GM19372 (cell line): ENCODE results near the gene FGGY.
A peak's percentile ranks its signal among the peaks of the same experiment; 100 is the strongest.

Experiments
- ATAC-seq: cut with Tn5 transposase; IDR thresholded peaks from one replicate; pipeline ENCODE4 v1.9.1; 2021; ENCODE audit warnings: mild to moderate bottlenecking, low read depth, moderate library complexity; ENCODE audit not compliant: unreplicated experiment

Gene FGGY

DNA sequence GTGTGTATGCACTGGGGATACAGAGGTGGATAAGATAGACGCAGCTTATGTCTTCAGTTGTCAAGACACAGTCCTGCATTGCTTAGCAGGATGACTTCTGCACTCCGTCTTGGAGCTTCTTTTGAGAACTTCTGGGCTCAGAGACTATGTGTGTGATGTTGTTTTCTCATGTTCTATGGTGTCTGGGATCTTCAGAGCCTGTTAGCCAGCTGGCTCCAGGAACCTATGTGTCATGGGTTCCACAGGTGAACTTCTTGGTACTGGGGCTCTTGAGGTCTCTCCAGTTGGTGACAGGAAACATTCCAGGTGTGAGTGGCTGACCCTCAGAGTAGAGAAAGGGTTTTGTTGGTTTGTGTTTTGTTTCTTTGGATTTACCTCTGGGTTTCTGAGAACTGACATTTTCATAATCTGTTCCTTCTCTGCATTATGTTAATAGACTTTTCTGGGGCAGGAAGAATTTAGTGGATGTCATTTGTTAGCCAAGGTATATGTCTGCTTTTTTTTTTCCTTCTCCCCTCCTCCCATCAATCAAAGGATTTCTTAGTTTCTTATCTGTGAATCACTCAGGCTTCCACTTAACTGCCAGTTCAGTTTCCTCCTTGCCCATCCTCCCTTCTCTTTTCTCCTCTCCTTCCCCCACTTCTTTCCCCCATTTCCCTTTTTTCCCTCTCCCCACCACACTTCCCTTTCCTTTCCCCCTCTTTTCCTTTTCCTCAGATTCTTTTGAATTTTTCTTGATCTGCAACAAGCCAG, 18.1 kb downstream of the FGGY start:
- ATAC-seq: no peak

DNA sequence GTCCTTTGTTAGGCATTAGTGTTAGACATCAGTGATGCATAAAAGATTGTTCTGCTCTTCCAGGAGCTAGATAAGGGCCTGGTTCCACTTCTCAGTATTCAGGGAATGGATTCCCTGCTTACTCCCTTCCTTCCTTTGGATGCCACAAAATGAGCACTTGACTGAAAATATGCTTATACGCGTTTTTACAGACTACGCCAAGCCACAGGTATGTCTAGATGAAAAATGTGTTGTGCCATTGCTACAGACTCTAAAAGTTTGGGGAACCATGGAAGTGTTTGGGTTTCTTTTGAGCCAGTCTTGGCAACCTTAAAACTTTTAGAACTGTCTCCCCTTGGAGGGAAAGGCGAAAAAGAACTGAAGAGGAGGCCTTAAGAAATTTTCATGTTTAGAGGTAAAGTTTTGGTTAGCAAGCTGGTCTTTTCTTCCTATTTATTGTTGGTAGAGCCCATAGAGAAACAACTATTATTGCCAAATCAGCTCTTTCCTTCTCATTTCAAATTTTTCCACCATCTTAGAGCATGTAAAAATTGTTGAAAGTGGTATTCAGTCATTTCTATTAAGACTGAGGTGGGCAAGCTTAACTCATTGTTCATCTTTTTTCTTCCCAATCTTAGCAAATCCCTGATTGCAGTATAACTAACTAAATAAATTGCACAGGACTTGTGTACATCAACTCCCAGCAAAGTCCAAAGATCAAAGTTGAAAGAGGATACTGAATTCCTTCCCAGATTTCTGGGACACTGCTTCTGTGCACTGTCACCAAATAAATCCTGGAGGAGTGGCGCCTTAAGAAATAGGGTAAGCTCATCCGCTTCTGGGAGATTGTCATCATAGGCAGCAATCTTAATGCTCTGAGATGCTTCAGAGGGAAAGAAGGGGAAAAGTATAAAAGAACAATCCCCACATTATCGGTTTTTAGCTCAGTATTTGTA, 18.9 kb downstream of the FGGY start:
- no peak for ATAC-seq

DNA sequence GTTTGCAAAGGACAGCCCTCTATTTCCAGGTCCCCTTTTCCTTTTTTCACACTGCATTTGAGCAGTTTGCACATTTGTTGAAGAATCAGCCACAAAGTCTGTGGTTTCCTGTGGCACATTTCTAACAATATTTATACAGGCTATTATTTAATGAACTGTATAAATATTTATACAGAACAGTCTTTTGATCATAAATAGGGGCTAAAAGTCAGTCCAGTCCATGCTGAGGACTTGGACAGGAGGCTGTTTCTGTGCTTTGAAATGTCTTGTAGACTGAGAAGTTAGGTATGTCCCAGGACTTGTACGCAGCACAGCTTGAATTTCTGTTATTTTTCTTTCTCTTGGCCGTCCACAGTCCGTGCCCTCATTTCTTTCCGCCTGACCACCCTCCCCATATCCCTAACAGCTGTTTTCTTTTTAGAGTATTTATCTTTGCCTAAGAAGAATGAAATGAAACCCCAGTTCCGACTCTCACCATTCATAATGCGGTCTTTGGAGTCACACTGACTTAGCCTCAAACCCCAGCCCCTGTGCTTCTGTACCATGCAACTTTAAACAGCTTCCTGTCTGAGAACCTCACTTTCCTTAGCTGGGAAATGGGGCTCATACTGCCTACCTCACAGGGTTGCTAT, 19.7 kb downstream of the FGGY start:
- peak; percentile 68 for ATAC-seq

DNA sequence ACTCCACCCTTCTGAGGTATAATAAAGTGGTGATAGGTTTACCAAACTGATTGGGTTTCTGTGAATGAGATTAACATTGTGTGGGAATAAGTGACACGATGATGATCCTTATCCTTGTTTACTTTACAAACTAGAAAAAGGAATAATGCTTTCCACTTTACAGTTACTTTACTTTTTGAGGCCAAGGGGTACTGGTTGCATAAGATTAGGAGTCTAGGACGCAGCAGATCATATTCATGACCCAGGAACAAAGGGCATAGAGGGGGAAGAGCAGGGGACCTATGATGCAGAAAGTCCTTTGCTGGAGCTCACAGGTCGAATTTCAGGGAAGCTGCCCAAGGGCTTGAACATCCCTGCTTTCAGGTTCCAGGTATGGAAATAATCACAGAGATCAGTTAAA, 20.4 kb downstream of the FGGY start:
- no peak for ATAC-seq

DNA sequence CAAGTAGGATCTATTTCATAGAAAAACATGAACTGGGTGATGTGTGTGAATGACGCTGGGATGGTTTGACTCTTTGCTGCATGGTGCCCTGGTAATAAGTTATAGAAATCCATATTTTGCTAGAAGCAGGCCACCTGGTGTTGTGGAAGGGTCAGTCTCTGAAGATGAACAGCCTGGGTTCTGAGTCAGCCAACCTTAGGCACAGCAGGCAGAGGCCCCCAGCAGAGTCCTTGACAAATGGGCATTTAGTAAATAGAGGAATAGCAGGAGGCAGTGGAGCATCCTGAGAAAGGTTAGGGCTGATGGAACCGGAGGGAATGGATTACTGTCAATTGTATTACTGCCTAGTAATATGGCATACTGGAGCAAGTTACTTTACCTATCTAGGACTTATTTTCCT, 20.9 kb downstream of the FGGY start:
- ATAC-seq: no peak

DNA sequence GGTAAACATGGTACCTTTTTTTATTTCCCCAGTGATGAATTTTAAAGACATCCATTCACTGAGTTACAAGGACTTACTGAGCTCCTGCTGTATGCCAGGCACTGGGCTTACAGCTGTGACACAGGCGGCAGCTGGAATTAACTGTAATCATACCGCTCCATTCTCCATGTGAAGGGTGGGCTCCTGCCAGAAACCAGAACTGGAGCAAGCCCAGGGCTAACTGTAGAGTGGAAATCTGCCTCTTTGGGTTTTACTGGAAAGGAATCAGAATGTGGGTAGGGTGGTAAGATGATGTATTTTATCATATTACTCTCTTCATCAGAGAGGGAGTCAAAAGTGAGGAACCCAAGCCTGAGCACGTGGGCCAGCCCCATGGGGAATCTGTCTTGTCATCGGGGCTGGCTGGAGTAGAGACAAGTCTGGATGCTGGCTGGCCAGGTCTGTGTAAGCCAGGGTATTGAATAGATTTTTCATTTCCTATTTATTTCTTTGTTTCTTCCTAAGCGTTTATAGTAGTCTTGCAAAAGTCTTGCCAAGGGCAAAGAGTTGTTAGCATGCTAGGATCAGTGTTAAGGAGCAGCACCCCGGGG, 21.5 kb downstream of the FGGY start:
- ATAC-seq: no peak

DNA sequence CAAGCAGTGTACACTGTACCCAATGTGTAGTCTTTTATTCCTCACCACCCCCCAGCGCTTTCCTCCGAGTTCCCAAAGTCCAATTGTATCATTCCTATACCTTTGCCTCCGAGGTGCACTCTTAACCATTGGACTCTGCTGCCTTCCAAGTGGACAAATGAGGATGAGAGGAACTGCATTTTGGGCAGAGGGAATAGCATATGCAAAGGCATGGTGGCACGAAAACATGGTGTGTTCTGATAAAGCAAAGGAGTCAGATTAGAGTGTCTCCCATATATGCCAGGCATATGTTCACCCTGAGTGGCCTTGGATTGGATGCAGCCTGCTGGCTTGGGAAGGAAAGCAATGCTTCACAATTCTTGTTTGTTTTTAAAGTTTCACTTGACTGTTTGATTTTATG, 25.5 kb downstream of the FGGY start:
- no peak for ATAC-seq

DNA sequence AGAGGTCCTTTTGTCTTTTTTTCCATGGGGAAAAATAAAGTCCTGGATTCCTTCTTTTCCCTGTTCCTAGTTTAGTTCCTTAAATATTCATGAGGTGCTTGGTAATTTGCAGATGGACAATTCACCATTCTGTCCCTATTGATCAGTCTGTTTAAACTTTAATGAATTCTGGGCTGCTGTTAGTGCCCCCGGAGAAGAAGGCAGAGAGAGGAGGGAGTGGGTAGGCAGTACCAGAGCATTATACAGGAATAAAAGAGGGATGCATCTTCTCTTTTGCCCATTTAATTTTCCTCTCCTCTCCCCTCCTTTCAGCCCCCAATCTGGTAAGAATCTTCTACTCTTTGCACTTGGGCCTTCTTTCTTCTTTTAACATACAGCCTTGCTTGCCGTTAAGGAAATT, 25.9 kb downstream of the FGGY start:
- no peak for ATAC-seq

DNA sequence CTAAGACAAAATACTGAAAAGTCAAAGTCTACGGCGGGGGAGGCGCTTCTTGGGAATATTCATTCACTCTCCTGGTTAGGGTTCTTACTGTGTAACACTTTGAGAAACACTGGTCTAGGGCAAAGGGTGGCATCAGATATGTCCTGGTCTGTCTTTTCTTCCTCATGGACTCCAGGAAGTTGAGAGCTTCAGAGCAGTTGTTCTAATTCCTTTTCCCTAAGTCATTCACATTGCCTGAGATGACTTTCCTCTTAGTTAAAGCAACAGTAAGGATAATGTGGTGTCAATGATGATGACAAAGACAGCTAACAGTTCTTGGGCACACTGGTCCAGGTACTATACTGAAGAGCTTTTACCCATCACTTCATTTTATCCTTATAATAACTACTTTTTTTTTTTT, 27.0 kb downstream of the FGGY start:
- ATAC-seq: no peak

DNA sequence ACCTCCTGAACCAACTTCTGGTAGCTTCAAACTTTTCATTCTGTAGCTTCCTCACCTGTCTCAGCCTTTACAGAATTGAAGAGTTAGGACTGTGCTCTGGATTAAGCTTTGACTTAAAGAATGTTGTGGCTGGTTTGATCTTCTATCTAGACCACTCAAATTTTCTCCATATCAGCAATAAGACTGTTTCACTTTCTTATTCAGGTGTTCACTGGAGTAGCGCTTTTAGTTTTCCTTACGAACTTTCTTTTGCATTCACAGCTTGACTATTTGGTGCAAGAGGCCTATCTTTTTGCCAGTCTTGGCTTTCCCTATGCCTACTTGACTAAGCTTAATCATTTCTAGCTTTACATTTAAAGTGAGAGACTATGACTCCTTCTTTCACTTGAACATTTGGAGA, 31.5 kb downstream of the FGGY start:
- no peak for ATAC-seq

DNA sequence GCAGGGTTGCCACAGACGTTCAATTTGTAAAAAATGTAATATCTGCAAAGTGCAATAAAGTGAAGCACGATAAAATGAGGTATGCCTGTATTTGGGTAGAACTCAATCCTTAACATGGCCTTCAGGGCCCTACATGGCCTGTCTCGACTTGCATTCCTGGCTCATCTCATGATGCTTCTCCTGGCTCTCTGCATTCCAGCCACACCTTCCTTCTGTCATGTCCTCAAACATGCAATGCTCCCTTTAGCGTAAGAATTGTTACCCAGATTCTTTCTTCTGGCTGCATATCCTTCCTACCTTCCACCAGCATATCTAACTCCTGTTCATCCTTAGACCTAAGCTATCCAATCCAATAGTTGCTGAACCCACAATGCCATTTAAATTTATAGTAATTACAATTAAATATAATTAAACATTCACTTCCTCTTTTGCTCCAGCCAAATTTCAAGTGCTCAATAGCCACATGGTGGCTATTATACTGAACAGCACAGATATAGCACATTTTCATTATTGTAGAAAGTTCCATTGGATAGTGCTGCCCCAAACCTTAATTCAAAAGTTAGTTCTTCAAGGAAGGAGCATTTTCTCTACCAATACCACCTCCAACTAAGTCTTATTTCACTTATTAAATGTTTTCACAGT, 32.6 kb downstream of the FGGY start:
- no peak for ATAC-seq

DNA sequence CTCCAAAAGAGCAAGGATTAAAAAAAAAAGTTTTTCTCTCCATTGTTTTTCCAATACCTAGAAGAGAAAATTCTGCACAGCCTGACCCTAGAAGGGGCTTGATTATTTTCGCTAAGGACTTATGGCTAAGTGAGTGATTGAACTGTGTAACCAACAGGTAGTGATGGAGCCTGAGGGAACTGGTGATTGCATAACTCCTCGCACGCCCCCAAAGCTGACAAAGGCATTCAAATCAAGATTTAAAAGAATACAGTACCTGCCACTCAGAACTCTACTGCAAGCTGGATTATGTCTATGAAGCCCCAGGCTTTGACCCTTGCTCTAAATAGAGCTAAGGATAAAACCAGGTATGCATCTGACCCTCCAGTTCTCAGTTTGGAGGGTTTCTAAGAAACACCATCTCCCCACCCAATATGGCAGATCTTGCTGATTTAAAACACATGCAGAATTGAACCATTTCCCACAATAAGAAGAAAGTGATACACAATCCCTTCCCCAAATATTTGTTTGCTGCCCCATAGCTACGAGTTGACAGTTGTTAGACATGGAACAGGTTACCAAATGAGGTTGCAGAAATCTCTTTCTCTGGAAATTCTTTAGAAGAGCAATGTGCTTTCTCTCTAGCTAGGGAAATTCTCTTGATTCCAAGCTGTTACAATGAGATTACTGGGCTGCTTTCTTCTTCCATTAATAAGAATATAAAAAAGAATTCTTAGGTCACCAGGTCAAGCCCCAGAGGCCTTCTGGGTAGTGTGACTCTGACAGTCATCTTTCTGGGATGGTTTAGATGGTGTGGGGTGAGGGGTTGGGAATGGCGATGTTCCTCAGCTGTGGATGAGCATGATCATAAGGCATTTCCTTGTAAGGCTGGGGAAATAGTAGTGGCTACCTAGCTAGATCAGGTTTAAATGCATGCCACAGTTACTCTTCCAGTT, 35.1 kb downstream of the FGGY start:
- no peak for ATAC-seq

DNA sequence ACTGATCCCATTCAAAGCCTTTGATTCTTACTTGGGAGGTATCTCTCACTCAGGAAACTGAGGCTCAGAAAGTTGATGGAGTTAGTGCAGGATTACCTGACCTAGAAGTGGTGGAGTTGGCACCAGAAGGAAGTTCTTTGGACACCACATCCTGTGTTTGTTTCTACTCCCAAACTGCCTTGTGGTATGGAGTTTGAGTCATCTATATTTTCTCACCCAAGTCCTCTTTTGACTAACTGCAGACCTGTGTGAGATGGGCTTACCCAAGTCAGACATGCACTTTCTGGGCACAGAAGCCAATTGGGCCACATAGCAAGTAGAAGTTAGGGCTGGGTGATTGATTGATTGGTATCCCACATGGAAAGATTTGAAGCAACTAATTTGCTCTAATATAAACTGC, 36.1 kb downstream of the FGGY start:
- ATAC-seq: peak; percentile 62

DNA sequence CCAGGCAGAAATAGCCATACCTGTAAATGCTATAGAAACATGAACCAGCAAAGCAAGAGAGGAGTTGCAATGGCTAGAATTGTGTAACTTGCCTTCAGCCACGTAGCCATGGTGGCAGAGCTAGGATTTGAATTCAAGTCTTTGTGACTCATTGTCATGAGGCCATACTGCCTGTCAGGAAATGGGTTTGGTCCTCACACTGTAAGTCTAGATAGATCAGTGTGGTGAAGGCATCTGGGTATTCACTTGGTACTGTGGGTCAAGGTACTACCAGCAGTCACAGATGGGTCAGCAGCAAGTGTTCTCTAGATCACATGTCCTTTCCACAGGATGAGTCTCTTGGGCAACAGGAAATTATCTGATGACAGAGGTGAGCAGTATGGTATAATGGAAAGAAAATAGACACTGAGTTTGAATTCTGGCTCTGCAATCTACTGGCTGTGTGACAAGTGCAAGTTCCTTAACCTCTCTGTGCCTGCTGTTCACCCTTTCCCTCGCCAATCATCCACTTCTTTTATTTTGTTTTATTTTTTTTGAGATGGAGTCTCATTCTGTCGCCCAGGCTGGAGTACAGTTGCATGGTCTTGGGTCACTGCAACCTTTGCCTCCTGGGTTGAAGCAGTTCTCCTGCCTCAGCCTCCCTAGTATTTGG, 36.9 kb downstream of the FGGY start:
- ATAC-seq: no peak

DNA sequence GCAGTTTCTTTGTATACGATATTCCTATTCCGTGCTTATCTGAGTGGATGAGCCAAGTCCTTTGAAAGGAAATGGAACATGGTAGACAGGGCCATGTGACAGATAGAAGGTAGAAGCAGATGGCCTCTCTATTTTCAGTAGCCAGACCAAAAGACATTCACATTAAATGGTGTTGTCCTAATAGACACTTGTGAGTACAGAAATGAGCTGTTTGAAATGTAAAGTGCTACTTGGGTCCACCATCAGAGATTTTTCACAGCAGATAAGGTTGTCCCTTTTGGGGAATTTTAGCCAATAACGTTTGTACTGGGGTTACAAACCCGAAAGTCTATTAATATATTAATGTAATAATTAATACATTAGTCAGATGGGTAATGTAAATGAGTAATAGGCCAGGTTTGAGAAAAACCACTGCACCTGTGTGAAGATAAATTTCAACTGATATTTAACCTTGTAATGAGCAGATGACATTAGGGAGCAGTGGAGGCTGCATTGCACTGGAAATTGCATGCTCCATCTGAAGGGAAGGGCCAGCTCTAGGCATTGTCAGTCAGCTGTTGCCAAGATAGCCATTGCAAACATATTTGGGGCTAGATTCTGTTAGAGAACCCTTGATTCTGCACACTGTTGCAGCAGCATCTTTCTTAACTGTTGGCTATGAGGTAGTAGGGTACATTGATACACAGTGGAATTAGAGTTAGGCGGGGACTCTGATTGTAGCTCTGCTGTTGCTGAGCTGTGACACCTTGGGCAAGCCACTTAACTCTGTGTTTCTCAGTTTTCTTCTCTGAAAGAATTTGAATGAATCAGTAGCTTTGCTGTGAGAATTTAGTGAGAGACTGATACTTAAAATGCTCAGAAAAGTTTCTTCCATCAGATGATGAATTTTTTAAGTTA, 43.8 kb downstream of the FGGY start:
- peak; percentile 53 for ATAC-seq

DNA sequence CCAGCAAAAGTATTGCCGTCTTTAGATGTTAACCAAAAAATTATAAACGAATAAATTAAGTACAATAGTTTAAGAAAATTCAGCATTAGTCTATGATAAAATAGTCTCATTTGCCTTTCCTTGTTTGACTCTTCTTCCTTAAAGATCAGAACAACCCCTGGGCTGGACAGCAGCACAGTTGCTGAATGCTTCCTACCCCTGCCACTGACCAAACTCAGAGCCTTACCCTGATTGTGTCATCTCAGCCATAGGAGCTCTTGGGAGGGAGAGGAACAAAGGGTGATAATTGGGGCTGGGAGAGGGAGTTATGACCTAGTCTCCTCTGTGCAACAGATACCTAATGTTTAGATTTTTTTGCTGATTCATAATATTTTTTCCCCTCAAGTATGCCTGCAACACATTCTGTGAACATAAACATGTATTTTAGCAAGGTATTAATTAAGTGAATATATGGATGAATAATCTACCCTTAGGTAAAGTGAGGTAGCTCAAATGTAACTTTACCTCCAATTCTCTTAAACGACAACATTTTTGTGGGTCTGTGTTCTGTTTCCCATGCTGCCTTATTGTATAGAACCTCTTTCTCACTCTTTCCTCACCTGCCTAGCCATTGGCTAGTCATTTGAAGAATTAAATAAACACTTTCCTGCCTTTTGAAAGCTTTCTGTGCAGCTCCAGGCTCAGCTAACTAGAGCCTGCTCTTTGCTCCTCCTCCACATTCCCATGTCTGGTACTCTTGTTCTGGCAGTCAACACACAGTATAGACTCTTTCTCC, 46.1 kb downstream of the FGGY start:
- ATAC-seq: no peak

DNA sequence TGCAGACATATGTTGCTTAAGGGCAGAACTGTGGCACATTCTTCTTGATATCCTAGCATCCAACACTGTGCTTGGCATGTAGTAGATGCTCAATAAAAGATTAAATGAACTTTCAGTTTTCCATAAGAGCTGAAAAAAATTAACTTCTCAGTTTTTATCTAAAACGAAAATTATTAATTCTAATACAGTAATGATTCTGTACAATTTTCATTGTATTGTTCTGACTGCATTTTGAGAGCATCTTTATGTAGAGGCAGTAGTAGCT, 46.6 kb downstream of the FGGY start:
- no peak for ATAC-seq
